GM13976 (cell line): ENCODE data around the gene PEMT.

ENCODE experiments used
- DNase-seq: peaks from one replicate; pipeline ENCODE4 v3.0.0; 2012; ENCODE audit warnings: low spot score
- CTCF ChIP-seq: IDR thresholded peaks from 2 replicates; pipeline ENCODE4 v1.5.1; 2012; ENCODE audit warnings: borderline replicate concordance, mild to moderate bottlenecking; ENCODE audit not compliant: insufficient read depth; ENCODE audit errors: extremely low read depth, missing control alignments, control extremely low read depth
- in situ Hi-C: fragments of 300-500 bp; cut with MboI; formaldehyde crosslinking; loops from one replicate; pipeline ENCODE4 v1.12.0; 2022; ENCODE audit warnings: low sequenced_read_pairs, mixed read lengths, inconsistent platforms; ENCODE audit not compliant: unreplicated experiment

Gene PEMT

GRCh38 chr17:17628388-17629008 is 37.0 kb upstream of the PEMT start:
- DNase-seq: peak; percentile 76
- no peak for TF ChIP-seq CTCF
- in situ Hi-C loops: no loop called here

GRCh38 chr17:17626840-17627239 is 35.3 kb upstream of the PEMT start:
- in situ Hi-C loops: no loop called here
- TF ChIP-seq CTCF: no peak
- no peak for DNase-seq

- no peak for TF ChIP-seq CTCF
- DNase-seq: peak; percentile 29
- in situ Hi-C loops: no loop called here
Measured at GRCh38 chr17:17626151-17626805, 34.8 kb upstream of the PEMT start.

- DNase-seq: no peak
- in situ Hi-C loops: no loop called here
- no peak for TF ChIP-seq CTCF
Measured at GRCh38 chr17:17624741-17625140, 33.2 kb upstream of the PEMT start.

- in situ Hi-C loops: no loop called here
- no peak for TF ChIP-seq CTCF
Measured at GRCh38 chr17:17623904-17624303, 32.4 kb upstream of the PEMT start.

GRCh38 chr17:17621254-17621653 is 29.7 kb upstream of the PEMT start:
- DNase-seq: no peak
- TF ChIP-seq CTCF: no peak
- in situ Hi-C loops: no loop called here

More at GRCh38 chr17:17623904-17624303, 32.4 kb upstream of the PEMT start:
- no peak for DNase-seq
